ENCODE data around the gene HSPA5. TPM values are rescaled to one million over a fixed set of nuclear protein-coding genes. Genes with fewer than 3 reads are reported as not detected.
"Not testable (repeated sequence)": the region's sequence is repeated elsewhere in the genome, so short reads cannot be mapped to it uniquely, and the experiment has no call there.

Gene HSPA5
- total RNA-seq (167 TPM), polyA plus RNA-seq (100 to 1,000 TPM; 132 to 156 (median 147) TPM)

- no peaks in the 10 kb centered on the region for H3K9me3 ChIP-seq (ENCODE audit: control insufficient read depth in 2 of 2, low read length in 2 of 2)
- ATAC-seq (ENCODE audit: low read depth in 2 of 2): peak; percentile 91 to 93
- Mint-ChIP-seq H3K36me3 (peaks cover 36% of the 10 kb centered on the region), H3K4me3 (peak within 1 kb of the TSS; percentile 93 to 99 (median 96)), H3K4me1 (peaks cover 21 to 56% (median 41%) of the 10 kb centered on the region in 4 donors), H3K9me3 (no peaks in the 10 kb centered on the region), H3K27me3 (peaks cover 6% of the 10 kb centered on the region), H3K27ac (peak within 1 kb of the TSS; percentile 97 to 100 (median 99))
- H3K27me3 ChIP-seq (ENCODE audit: control insufficient read depth, insufficient read depth, low read length): no peaks in the 10 kb centered on the region
- peaks cover 33% of the 10 kb centered on the region for H3K36me3 ChIP-seq (ENCODE audit: control insufficient read depth, insufficient read depth, low read length)
- peak; percentile 99 to 100 (median 99) for DNase-seq
- H3K4me1 ChIP-seq (ENCODE audit: control insufficient read depth, insufficient read depth, low read length, poor library complexity, severe bottlenecking): peaks cover 46% of the 10 kb centered on the region
- H3K4me3 ChIP-seq (ENCODE audit: low read depth, low read length): peak within 1 kb of the TSS; percentile 94
- peak within 1 kb of the TSS; percentile 94 for H3K27ac ChIP-seq (ENCODE audit: insufficient read depth, low read length, poor library complexity, severe bottlenecking)
These were observed at the start of gene HSPA5 for GRCh38 chr9:125241000-125241862. HSPA5 (minus strand) TSS chr9:125241343; CDS start chr9:125241126, 217 bp downstream.

- peaks cover 10% of the 10 kb centered on the region for H3K36me3 ChIP-seq (ENCODE audit: control insufficient read depth, insufficient read depth, low read length)
- not testable (repeated sequence) for H3K9me3 Mint-ChIP-seq; H3K27me3 Mint-ChIP-seq; DNase-seq; H3K27me3 ChIP-seq (ENCODE audit: control insufficient read depth, insufficient read depth, low read length); H3K9me3 ChIP-seq (ENCODE audit: control insufficient read depth in 2 of 2, low read length in 2 of 2); H3K36me3 Mint-ChIP-seq; ATAC-seq (ENCODE audit: low read depth in 2 of 2); H3K4me1 ChIP-seq (ENCODE audit: control insufficient read depth, insufficient read depth, low read length, poor library complexity, severe bottlenecking); H3K4me3 ChIP-seq (ENCODE audit: low read depth, low read length); H3K27ac ChIP-seq (ENCODE audit: insufficient read depth, low read length, poor library complexity, severe bottlenecking); H3K4me3 Mint-ChIP-seq
- Mint-ChIP-seq H3K27ac (peak overlapping the region in 1 of 3 donors; percentile 26), H3K4me1 (peaks cover 0 to 21% (median 11%) of the 10 kb centered on the region in 4 donors)
These were observed 45.8 kb upstream of the HSPA5 start for GRCh38 chr9:125286935-125287433.

GRCh38 chr9:125284855-125285254, 43.7 kb upstream of the HSPA5 start:
- no peaks in the 10 kb centered on the region for H3K27me3 Mint-ChIP-seq
- H3K36me3 ChIP-seq (ENCODE audit: control insufficient read depth, insufficient read depth, low read length): peaks cover 10% of the 10 kb centered on the region
- H3K4me3 ChIP-seq (ENCODE audit: low read depth, low read length): no peak overlapping the region
- H3K9me3 Mint-ChIP-seq: no peaks in the 10 kb centered on the region
- DNase-seq (no peak), ATAC-seq (ENCODE audit: low read depth in 2 of 2) (no peak)
- no peaks in the 10 kb centered on the region for H3K27me3 ChIP-seq (ENCODE audit: control insufficient read depth, insufficient read depth, low read length)
- no peaks in the 10 kb centered on the region for H3K36me3 Mint-ChIP-seq
- H3K4me1 Mint-ChIP-seq: peaks cover 0 to 21% (median 11%) of the 10 kb centered on the region in 4 donors
- no peak overlapping the region for H3K27ac Mint-ChIP-seq
- H3K9me3 ChIP-seq (ENCODE audit: control insufficient read depth in 2 of 2, low read length in 2 of 2): no peaks in the 10 kb centered on the region
- no peak overlapping the region for H3K27ac ChIP-seq (ENCODE audit: insufficient read depth, low read length, poor library complexity, severe bottlenecking)
- no peaks in the 10 kb centered on the region for H3K4me1 ChIP-seq (ENCODE audit: control insufficient read depth, insufficient read depth, low read length, poor library complexity, severe bottlenecking)
- H3K4me3 Mint-ChIP-seq: no peak overlapping the region

GRCh38 chr9:125280945-125281344, 39.8 kb upstream of the HSPA5 start:
- DNase-seq: no peak

GRCh38 chr9:125277411-125277810, 36.3 kb upstream of the HSPA5 start:
- H3K27ac ChIP-seq (ENCODE audit: insufficient read depth, low read length, poor library complexity, severe bottlenecking): no peak overlapping the region
- no peak overlapping the region for H3K27ac Mint-ChIP-seq
- no peaks in the 10 kb centered on the region for H3K27me3 Mint-ChIP-seq
- DNase-seq: no peak
- H3K4me1 Mint-ChIP-seq: peaks cover 10 to 28% (median 17%) of the 10 kb centered on the region in 4 donors
- no peaks in the 10 kb centered on the region for H3K27me3 ChIP-seq (ENCODE audit: control insufficient read depth, insufficient read depth, low read length)
- H3K9me3 Mint-ChIP-seq: no peaks in the 10 kb centered on the region
- no peak for ATAC-seq (ENCODE audit: low read depth in 2 of 2)
- H3K36me3 Mint-ChIP-seq: peaks cover 11% of the 10 kb centered on the region
- H3K36me3 ChIP-seq (ENCODE audit: control insufficient read depth, insufficient read depth, low read length): peaks cover 3% of the 10 kb centered on the region
- H3K4me3 ChIP-seq (ENCODE audit: low read depth, low read length): no peak overlapping the region
- no peaks in the 10 kb centered on the region for H3K9me3 ChIP-seq (ENCODE audit: control insufficient read depth in 2 of 2, low read length in 2 of 2)
- H3K4me3 Mint-ChIP-seq: no peak overlapping the region
- H3K4me1 ChIP-seq (ENCODE audit: control insufficient read depth, insufficient read depth, low read length, poor library complexity, severe bottlenecking): no peaks in the 10 kb centered on the region

More at GRCh38 chr9:125280945-125281344, 39.8 kb upstream of the HSPA5 start:
- no peak overlapping the region for H3K4me3 ChIP-seq (ENCODE audit: low read depth, low read length)
- no peak overlapping the region for H3K4me3 Mint-ChIP-seq
- H3K27ac Mint-ChIP-seq: peak overlapping the region in 1 of 3 donors; percentile 38
- H3K4me1 ChIP-seq (ENCODE audit: control insufficient read depth, insufficient read depth, low read length, poor library complexity, severe bottlenecking): no peaks in the 10 kb centered on the region
- H3K4me1 Mint-ChIP-seq: peaks cover 0 to 26% (median 16%) of the 10 kb centered on the region in 4 donors
- ATAC-seq (ENCODE audit: low read depth in 2 of 2): no peak
- H3K9me3 ChIP-seq (ENCODE audit: control insufficient read depth in 2 of 2, low read length in 2 of 2): no peaks in the 10 kb centered on the region
- no peaks in the 10 kb centered on the region for H3K27me3 ChIP-seq (ENCODE audit: control insufficient read depth, insufficient read depth, low read length)
- no peak overlapping the region for H3K27ac ChIP-seq (ENCODE audit: insufficient read depth, low read length, poor library complexity, severe bottlenecking)
- peaks cover 3% of the 10 kb centered on the region for H3K36me3 ChIP-seq (ENCODE audit: control insufficient read depth, insufficient read depth, low read length)
- no peaks in the 10 kb centered on the region for H3K27me3 Mint-ChIP-seq
- H3K9me3 Mint-ChIP-seq: no peaks in the 10 kb centered on the region
- H3K36me3 Mint-ChIP-seq: peaks cover 5% of the 10 kb centered on the region

- no peak for DNase-seq
- Mint-ChIP-seq H3K27me3 (no peaks in the 10 kb centered on the region), H3K9me3 (no peaks in the 10 kb centered on the region), H3K27ac (no peak overlapping the region), H3K4me3 (no peak overlapping the region), H3K4me1 (peaks cover 13 to 31% (median 17%) of the 10 kb centered on the region in 4 donors), H3K36me3 (peaks cover 11% of the 10 kb centered on the region)
- Histone ChIP-seq H3K4me1 (ENCODE audit: control insufficient read depth, insufficient read depth, low read length, poor library complexity, severe bottlenecking) (no peaks in the 10 kb centered on the region), H3K27ac (ENCODE audit: insufficient read depth, low read length, poor library complexity, severe bottlenecking) (no peak overlapping the region), H3K36me3 (ENCODE audit: control insufficient read depth, insufficient read depth, low read length) (peaks cover 4% of the 10 kb centered on the region), H3K27me3 (ENCODE audit: control insufficient read depth, insufficient read depth, low read length) (no peaks in the 10 kb centered on the region), H3K4me3 (ENCODE audit: low read depth, low read length) (no peak overlapping the region), H3K9me3 (ENCODE audit: control insufficient read depth in 2 of 2, low read length in 2 of 2) (no peaks in the 10 kb centered on the region)
- no peak for ATAC-seq (ENCODE audit: low read depth in 2 of 2)
These were observed 35.6 kb upstream of the HSPA5 start for GRCh38 chr9:125276771-125277170.

GRCh38 chr9:125272697-125273096, 31.6 kb upstream of the HSPA5 start:
- Mint-ChIP-seq H3K36me3 (peaks cover 13% of the 10 kb centered on the region), H3K4me3 (no peak overlapping the region), H3K27ac (no peak overlapping the region), H3K9me3 (no peaks in the 10 kb centered on the region), H3K27me3 (no peaks in the 10 kb centered on the region), H3K4me1 (peaks cover 15 to 51% (median 27%) of the 10 kb centered on the region in 4 donors)
- no peak for ATAC-seq (ENCODE audit: low read depth in 2 of 2)
- H3K27me3 ChIP-seq (ENCODE audit: control insufficient read depth, insufficient read depth, low read length): no peaks in the 10 kb centered on the region
- H3K4me1 ChIP-seq (ENCODE audit: control insufficient read depth, insufficient read depth, low read length, poor library complexity, severe bottlenecking): no peaks in the 10 kb centered on the region
- DNase-seq: no peak
- H3K27ac ChIP-seq (ENCODE audit: insufficient read depth, low read length, poor library complexity, severe bottlenecking): no peak overlapping the region
- H3K36me3 ChIP-seq (ENCODE audit: control insufficient read depth, insufficient read depth, low read length): peaks cover 5% of the 10 kb centered on the region
- H3K4me3 ChIP-seq (ENCODE audit: low read depth, low read length): no peak overlapping the region
- no peaks in the 10 kb centered on the region for H3K9me3 ChIP-seq (ENCODE audit: control insufficient read depth in 2 of 2, low read length in 2 of 2)
